HFF-Myc (cell line): ENCODE data around the gene NAALADL2.
"Not testable (repeated sequence)": the region's sequence is repeated elsewhere in the genome, so short reads cannot be mapped to it uniquely, and the experiment has no call there.

Experiments
- DNase-seq: peaks from one replicate; pipeline ENCODE4 v3.0.0-alpha.2; 2011; ENCODE audit warnings: low read depth; ENCODE audit errors: extremely low read depth
- H3K4me3 ChIP-seq: replicated peaks from 2 replicates; pipeline ENCODE4 v1.5.1; 2011; ENCODE audit warnings: low read depth, mild to moderate bottlenecking, control low read depth, low read length
- CTCF ChIP-seq: IDR thresholded peaks from 2 replicates; pipeline ENCODE4 v1.5.1; 2012; ENCODE audit warnings: mild to moderate bottlenecking, low read depth, low read length, control low read depth; ENCODE audit errors: missing control alignments

The NAALADL2 gene

GRCh38 chr3:175764722-175765121 is 905.6 kb downstream of the NAALADL2 start:
- no peak overlapping the region for H3K4me3 ChIP-seq
- no peak for TF ChIP-seq CTCF
- DNase-seq, result no peak

- DNase-seq, result no peak
- no peak for TF ChIP-seq CTCF
- H3K4me3 ChIP-seq, result no peak overlapping the region
These were observed 911.3 kb downstream of the NAALADL2 start for GRCh38 chr3:175770426-175770825.

GRCh38 chr3:175777495-175777894 is 918.4 kb downstream of the NAALADL2 start:
- TF ChIP-seq CTCF, result no peak
- no peak overlapping the region for H3K4me3 ChIP-seq
- DNase-seq, result no peak

GRCh38 chr3:175777965-175778364 is 918.8 kb downstream of the NAALADL2 start:
- H3K4me3 ChIP-seq, result no peak overlapping the region
- no peak for TF ChIP-seq CTCF
- DNase-seq, result no peak

DNA sequence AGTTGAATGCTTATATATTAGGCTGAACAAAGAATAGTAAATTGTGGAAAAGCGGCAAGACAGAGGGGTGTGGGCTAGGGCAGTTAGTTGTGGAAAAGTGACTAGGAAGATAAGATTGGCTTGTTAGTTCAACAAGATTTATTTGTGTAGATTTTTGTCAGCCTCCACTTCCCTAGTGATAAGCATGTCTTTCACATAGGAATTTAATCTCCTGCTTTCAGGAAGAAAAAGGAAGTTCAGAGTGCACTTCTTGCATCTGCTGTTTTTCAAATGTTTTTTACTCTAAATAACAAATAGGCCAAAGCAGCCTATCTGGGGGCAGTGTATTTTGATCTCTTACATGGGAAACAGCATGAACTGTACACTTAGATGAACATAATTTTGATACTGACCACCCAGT is 919.9 kb downstream of the NAALADL2 start:
- no peak for TF ChIP-seq CTCF
- DNase-seq, result no peak
- H3K4me3 ChIP-seq, result no peak overlapping the region

DNA sequence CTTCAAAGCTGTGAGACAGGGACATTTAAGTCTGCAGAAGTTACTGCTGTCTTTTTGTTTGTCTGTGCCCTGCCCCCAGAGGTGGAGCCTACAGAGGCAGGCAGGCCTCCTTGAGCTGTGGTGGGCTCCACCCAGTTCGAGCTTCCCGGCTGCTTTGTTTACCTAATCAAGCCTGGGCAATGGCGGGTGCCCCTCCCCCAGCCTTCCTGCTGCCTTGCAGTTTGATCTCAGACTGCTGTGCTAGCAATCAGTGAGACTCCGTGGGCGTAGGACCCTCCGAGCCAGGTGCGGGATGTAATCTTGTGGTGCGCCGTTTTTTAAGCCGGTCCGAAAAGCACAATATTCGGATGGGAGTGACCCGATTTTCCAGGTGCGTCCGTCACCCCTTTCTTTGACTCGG is 928.0 kb downstream of the NAALADL2 start:
- H3K4me3 ChIP-seq, DNase-seq: not testable (repeated sequence)

- DNase-seq, result no peak
- no peak for TF ChIP-seq CTCF
- no peak overlapping the region for H3K4me3 ChIP-seq
These were observed 933.1 kb downstream of the NAALADL2 start for GRCh38 chr3:175792245-175792644.

DNA sequence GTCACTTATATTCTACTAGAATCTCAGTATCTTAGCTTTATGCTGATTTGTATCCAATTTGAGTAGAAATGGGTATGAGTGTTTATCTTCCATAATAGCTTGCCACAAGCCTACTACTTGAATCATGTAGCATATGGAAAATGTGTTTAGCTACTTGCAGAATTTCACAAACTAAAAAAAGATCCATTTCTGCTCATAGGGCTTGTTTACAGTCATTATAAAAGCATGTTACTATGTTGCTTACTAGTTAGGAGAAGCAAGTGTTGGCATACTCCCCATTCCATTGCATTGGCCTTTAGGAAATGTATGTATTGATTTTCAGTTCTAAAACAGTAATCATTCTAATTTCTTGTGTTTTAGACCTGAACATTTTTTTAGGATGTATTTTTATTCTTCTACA is 939.2 kb downstream of the NAALADL2 start:
- no peak for TF ChIP-seq CTCF
- no peak overlapping the region for H3K4me3 ChIP-seq
- no peak for DNase-seq
